Skeletal muscle cell (primary cell): ENCODE data around the gene AGPS.

ENCODE experiments used
- DNase-seq: peaks from one replicate; pipeline ENCODE4 v3.0.0-alpha.2; 2010; ENCODE audit warnings: low read depth
- H3K4me3 ChIP-seq: 2 replicates; pipeline ENCODE4 v1.5.1; 2011; ENCODE audit warnings: low read depth, mild to moderate bottlenecking, control low read depth, low read length, moderate library complexity

AGPS gene

GRCh38 chr2:177506505-177506904, 113.9 kb downstream of the AGPS start:
- DNase-seq, result no peak
- no peak overlapping the region for H3K4me3 ChIP-seq

- DNase-seq, result no peak
- no peak overlapping the region for H3K4me3 ChIP-seq
Observed at GRCh38 chr2:177506998-177507397, 114.4 kb downstream of the AGPS start.

- H3K4me3 ChIP-seq, result no peak overlapping the region
- no peak for DNase-seq
Observed at GRCh38 chr2:177516824-177517544, 124.4 kb downstream of the AGPS start.

- H3K4me3 ChIP-seq, result no peak overlapping the region
Observed at GRCh38 chr2:177518754-177519153, 126.2 kb downstream of the AGPS start.

GRCh38 chr2:177519534-177520115, 127.1 kb downstream of the AGPS start:
- no peak overlapping the region for H3K4me3 ChIP-seq
- DNase-seq, result no peak

More at GRCh38 chr2:177518754-177519153, 126.2 kb downstream of the AGPS start:
- no peak for DNase-seq

- DNase-seq, result no peak
Observed at GRCh38 chr2:177520324-177520723, 127.8 kb downstream of the AGPS start.

GRCh38 chr2:177523781-177524180, 131.2 kb downstream of the AGPS start:
- DNase-seq, result no peak
- no peak overlapping the region for H3K4me3 ChIP-seq

More at GRCh38 chr2:177520324-177520723, 127.8 kb downstream of the AGPS start:
- no peak overlapping the region for H3K4me3 ChIP-seq

- H3K4me3 ChIP-seq, result no peak overlapping the region
- DNase-seq, result no peak
Observed at GRCh38 chr2:177525351-177525924, 132.9 kb downstream of the AGPS start.

- no peak for DNase-seq
- no peak overlapping the region for H3K4me3 ChIP-seq
Observed at GRCh38 chr2:177528351-177528933, 135.9 kb downstream of the AGPS start.

GRCh38 chr2:177529166-177529565, 136.6 kb downstream of the AGPS start:
- DNase-seq, result no peak
- H3K4me3 ChIP-seq, result no peak overlapping the region

GRCh38 chr2:177530561-177530960, 138.0 kb downstream of the AGPS start:
- H3K4me3 ChIP-seq, result no peak overlapping the region
- no peak for DNase-seq

- DNase-seq, result no peak
- no peak overlapping the region for H3K4me3 ChIP-seq
Observed at GRCh38 chr2:177531706-177532105, 139.1 kb downstream of the AGPS start.

- DNase-seq, result no peak
- no peak overlapping the region for H3K4me3 ChIP-seq
Observed at GRCh38 chr2:177532567-177532966, 140.0 kb downstream of the AGPS start.

- DNase-seq, result no peak
- H3K4me3 ChIP-seq, result no peak overlapping the region
Observed at GRCh38 chr2:177533253-177533652, 140.7 kb downstream of the AGPS start.

GRCh38 chr2:177535000-177535399, 142.4 kb downstream of the AGPS start:
- no peak for DNase-seq
- no peak overlapping the region for H3K4me3 ChIP-seq

GRCh38 chr2:177535958-177536504, 143.5 kb downstream of the AGPS start:
- DNase-seq, result no peak
- H3K4me3 ChIP-seq, result no peak overlapping the region

GRCh38 chr2:177537213-177537612, 144.6 kb downstream of the AGPS start:
- no peak overlapping the region for H3K4me3 ChIP-seq
- DNase-seq, result no peak

- no peak for DNase-seq
- H3K4me3 ChIP-seq, result no peak overlapping the region
Observed at GRCh38 chr2:177537636-177538035, 145.1 kb downstream of the AGPS start.

GRCh38 chr2:177538323-177538722, 145.8 kb downstream of the AGPS start:
- DNase-seq, result no peak
- no peak overlapping the region for H3K4me3 ChIP-seq

GRCh38 chr2:177540283-177540682, 147.7 kb downstream of the AGPS start:
- DNase-seq, result no peak
- no peak overlapping the region for H3K4me3 ChIP-seq
